K562 (cell line): ENCODE data around the gene SERTAD3. TPM values are rescaled to one million over a fixed set of nuclear protein-coding genes. Genes with fewer than 3 reads are reported as not detected.

Source experiments
- CBFA2T3 ChIP-seq: fragments of 450-650 bp; IDR thresholded peaks from 2 replicates; pipeline ENCODE4 v1.6.1; 2017
- CCNT2 ChIP-seq: IDR thresholded peaks from 2 replicates; pipeline ENCODE4 v1.6.1; 2011; ENCODE audit warnings: borderline replicate concordance, low read depth, mild to moderate bottlenecking, moderate library complexity, mixed read lengths, low read length; ENCODE audit not compliant: insufficient read length; ENCODE audit errors: extremely low read depth
- CHAMP1 ChIP-seq: fragments of 450-650 bp; IDR thresholded peaks from 2 replicates; pipeline ENCODE4 v1.6.1; 2016; ENCODE audit warnings: mild to moderate bottlenecking
- DPF2 ChIP-seq: fragments of 450-650 bp; IDR thresholded peaks from 2 replicates; pipeline ENCODE4 v1.6.1; 2016
- EGR1 ChIP-seq: fragments of 450-650 bp; conservative IDR thresholded peaks from 2 replicates; pipeline ENCODE4 v1.6.1; 2017; ENCODE audit warnings: mild to moderate bottlenecking
- EP400 ChIP-seq: fragments of 450-650 bp; IDR thresholded peaks from 2 replicates; pipeline ENCODE4 v1.6.1; 2017; ENCODE audit warnings: antibody characterized with exemption, mild to moderate bottlenecking, moderate library complexity
- ESRRA ChIP-seq: fragments of 450-650 bp; IDR thresholded peaks from 2 replicates; pipeline ENCODE4 v1.6.1; 2014; ENCODE audit warnings: low read depth, mild to moderate bottlenecking, moderate library complexity, borderline replicate concordance
- HBP1 ChIP-seq: fragments of 450-650 bp; formaldehyde crosslinking; IDR thresholded peaks from 2 replicates; pipeline ENCODE4 v1.4.0; 2022; ENCODE audit warnings: missing genetic modification characterization
- HES1 ChIP-seq: fragments of 450-650 bp; IDR thresholded peaks from 2 replicates; pipeline ENCODE4 v1.6.1; 2016; ENCODE audit warnings: low read depth, mild to moderate bottlenecking, moderate library complexity
- L3MBTL2 ChIP-seq: fragments of 450-650 bp; IDR thresholded peaks from 2 replicates; pipeline ENCODE4 v1.6.1; 2016; ENCODE audit warnings: mild to moderate bottlenecking, moderate library complexity
- MTA2 ChIP-seq: fragments of 450-650 bp; IDR thresholded peaks from 2 replicates; pipeline ENCODE4 v1.6.1; 2016; ENCODE audit warnings: low read depth
- MTF1 ChIP-seq: fragments of 250-450 bp; sonication (Bioruptor Pico); IDR thresholded peaks from 2 replicates; pipeline ENCODE4 v1.9.0; 2021; ENCODE audit warnings: moderate library complexity, mild to moderate bottlenecking, inconsistent platforms, borderline replicate concordance
- NCOA1 ChIP-seq: fragments of 450-650 bp; IDR thresholded peaks from 2 replicates; pipeline ENCODE4 v1.6.1; 2016; ENCODE audit warnings: low read depth
- NFIX ChIP-seq: fragments of 250-450 bp; sonication (Bioruptor Pico); IDR thresholded peaks from 2 replicates; pipeline ENCODE4 v1.4.0; 2020; ENCODE audit warnings: low read depth, mild to moderate bottlenecking, moderate library complexity
- POLR2H ChIP-seq: IDR thresholded peaks from 2 replicates; pipeline ENCODE4 v1.6.1; 2016; ENCODE audit warnings: missing genetic modification characterization, low read depth, mild to moderate bottlenecking, control low read depth, missing compliant biosample characterization, moderate library complexity
- PREB ChIP-seq: sonication (generic); formaldehyde crosslinking; IDR thresholded peaks from 2 replicates; pipeline ENCODE4 v1.8.1; 2023; ENCODE audit warnings: mild to moderate bottlenecking, missing genetic modification reagents
- RFX1 ChIP-seq: fragments of 450-650 bp; IDR thresholded peaks from 2 replicates; pipeline ENCODE4 v1.6.1; 2016; ENCODE audit warnings: mild to moderate bottlenecking, moderate library complexity
- SIN3B ChIP-seq: fragments of 450-650 bp; IDR thresholded peaks from 2 replicates; pipeline ENCODE4 v1.6.1; 2017; ENCODE audit warnings: low read depth, mild to moderate bottlenecking, moderate library complexity
- SUPT5H ChIP-seq: fragments of 450-650 bp; IDR thresholded peaks from 2 replicates; pipeline ENCODE4 v1.6.1; 2016
- TRIM28 ChIP-seq: fragments of 450-650 bp; IDR thresholded peaks from 2 replicates; pipeline ENCODE4 v1.6.1; 2017
- U2AF2 ChIP-seq: fragments of 200-400 bp; formaldehyde crosslinking; optimal IDR thresholded peaks from 2 replicates; pipeline ENCODE3; 2017; ENCODE audit warnings: low read depth, mild to moderate bottlenecking, low read length
- ZBTB26 ChIP-seq: fragments of 450-650 bp; formaldehyde crosslinking; IDR thresholded peaks from 2 replicates; pipeline ENCODE4 v1.4.0; 2022; ENCODE audit warnings: missing genetic modification characterization
- ZNF354B ChIP-seq: fragments of 250-450 bp; sonication (Bioruptor Pico); IDR thresholded peaks from 2 replicates; pipeline ENCODE4 v1.4.0; 2020
- polyA plus RNA-seq, 8 experiments: library from polyadenylated mRNA; depleted of rRNA in 4 of 8; stranded (reverse) in 5 of 8; unstranded in 3 of 8; fragments of >200 nt; fragmentation: Nextera tagmentation in 2 of 8; fragmentation: Illumina TruSeq in 1 of 8; extraction: Ambion mirVana in 2 of 8; extraction: Trizol in 1 of 8; gene quantifications; 2 replicates each; pipeline versions ENCODE4 v1.2.1 to v1.2.3, GENCODE V29; 2011 to 2014; ENCODE audit warnings: inconsistent platforms in 1 of 8, missing spikeins in 1 of 8
- total RNA-seq, 7 experiments: library from RNA; depleted of rRNA in 6 of 7; stranded (reverse); fragments of >200 nt in 6 of 7; fragmentation: Illumina TruSeq in 2 of 7; extraction: Trizol in 2 of 7; gene quantifications; 2 replicates each; pipeline versions ENCODE4 v1.2.1 to v1.2.3, GENCODE V29; 2011 to 2021; ENCODE audit warnings: low replicate concordance in 1 of 7

Gene SERTAD3
- total and polyA plus RNA-seq, 9 of the 15 experiments (the other 6 are each of a cell fraction or from before 2014, with no cell fraction given) = 5.4 to 28.9 (median 17.5) TPM

GRCh38 chr19:40420766-40421765 lies 23.1 kb downstream of the SERTAD3 start (continued):
- TF ChIP-seq MTF1 (CRISPR knock-in tag) (no peak), RFX1 (no peak), ZBTB26 (CRISPR knock-in tag) (peak; percentile 56; the same call in 1 of the 2 replicates), HBP1 (CRISPR knock-in tag) (0 out of 2 replicates have a peak, but pooled peaks have one; percentile 6), HES1 (no peak), CHAMP1 (no peak), DPF2 (peak; percentile 12; the same call in 1 of the 2 replicates), PREB (no peak), ZNF354B (CRISPR knock-in tag) (no peak), SIN3B (no peak), L3MBTL2 (peak; percentile 73), U2AF2 (no peak), NCOA1 (no peak), CCNT2 (peak; percentile 98), MTA2 (no peak), EP400 (peak; percentile 73), EGR1 (peak; percentile 98), TRIM28 (no peak), POLR2H (peak; percentile 61), ESRRA (peak; percentile 69; the same call in 1 of the 2 replicates), SUPT5H (peak; percentile 82), CBFA2T3 (peak; percentile 64), NFIX (CRISPR knock-in tag) (no peak)
